GM19455 (cell line): Measurements from ENCODE around the gene ZBTB48.
A peak's percentile ranks its signal among the peaks of the same experiment; 100 is the strongest.
"Not testable (repeated sequence)": the region's sequence is repeated elsewhere in the genome, so short reads cannot be mapped to it uniquely, and the experiment has no call there.

ENCODE experiments used
- ATAC-seq: cut with Tn5 transposase; IDR thresholded peaks from one replicate; pipeline ENCODE4 v1.9.1; 2021; ENCODE audit not compliant: unreplicated experiment

Gene ZBTB48

DNA sequence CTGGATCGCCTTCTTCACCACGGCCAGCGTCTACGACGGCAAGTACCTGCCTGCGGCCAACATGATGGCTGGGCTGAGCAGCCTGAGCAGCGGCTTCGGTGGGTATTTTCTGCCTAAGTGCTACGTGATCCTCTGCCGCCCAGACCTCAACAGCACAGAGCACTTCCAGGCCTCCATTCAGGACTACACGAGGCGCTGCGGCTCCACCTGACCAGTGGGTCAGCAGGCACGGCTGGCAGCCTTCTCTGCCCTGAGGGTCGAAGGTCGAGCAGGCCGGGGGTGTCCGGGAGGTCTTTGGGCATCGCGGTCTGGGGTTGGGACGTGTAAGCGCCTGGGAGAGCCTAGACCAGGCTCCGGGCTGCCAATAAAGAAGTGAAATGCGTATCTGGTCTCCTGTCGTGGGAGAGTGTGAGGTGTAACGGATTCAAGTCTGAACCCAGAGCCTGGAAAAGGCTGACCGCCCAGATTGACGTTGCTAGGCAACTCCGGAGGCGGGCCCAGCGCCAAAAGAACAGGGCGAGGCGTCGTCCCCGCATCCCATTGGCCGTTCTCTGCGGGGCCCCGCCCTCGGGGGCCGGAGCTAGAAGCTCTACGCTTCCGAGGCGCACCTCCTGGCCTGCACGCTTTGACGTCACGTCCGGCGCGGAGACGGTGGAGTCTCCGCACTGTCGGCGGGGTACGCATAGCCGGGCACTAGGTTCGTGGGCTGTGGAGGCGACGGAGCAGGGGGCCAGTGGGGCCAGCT is at the start of gene ZBTB48:
TSS of gene ZBTB48 (plus strand) at position 621 of the 745 bp plus-strand sequence. CDS start 616 bp downstream, outside the sequence.
- peak; percentile 96 for ATAC-seq

DNA sequence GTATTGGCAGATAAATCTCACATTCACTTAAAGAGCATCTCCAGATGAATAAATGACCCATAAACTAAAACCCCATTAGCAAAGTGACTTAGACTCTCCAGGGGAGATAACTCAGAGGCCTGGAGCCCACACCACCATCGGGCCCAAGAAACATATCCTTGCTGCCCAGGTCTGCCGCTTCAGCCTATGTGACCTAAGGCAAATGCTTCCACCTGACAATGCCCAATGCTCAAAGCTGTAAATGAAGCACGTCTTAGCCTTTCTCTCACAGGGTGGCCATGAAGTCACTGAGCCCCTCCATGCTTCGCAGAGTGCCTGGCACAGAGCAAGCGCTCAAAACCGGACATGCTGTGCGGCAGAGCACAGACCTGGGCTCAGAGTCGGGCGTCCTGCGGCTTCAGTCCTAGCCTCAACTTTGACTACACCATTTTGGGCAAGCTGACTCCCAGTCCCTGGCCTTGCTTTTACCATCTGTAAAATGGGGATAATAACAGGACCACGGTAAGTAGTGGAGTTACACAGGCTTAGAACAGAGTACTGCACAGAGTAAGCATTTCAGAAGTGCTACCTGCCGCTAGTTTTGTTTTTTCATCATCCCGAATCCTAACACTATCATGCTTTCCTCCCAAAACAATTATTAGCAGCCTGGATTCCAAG is 49.2 kb upstream of the ZBTB48 start:
- no peak for ATAC-seq

DNA sequence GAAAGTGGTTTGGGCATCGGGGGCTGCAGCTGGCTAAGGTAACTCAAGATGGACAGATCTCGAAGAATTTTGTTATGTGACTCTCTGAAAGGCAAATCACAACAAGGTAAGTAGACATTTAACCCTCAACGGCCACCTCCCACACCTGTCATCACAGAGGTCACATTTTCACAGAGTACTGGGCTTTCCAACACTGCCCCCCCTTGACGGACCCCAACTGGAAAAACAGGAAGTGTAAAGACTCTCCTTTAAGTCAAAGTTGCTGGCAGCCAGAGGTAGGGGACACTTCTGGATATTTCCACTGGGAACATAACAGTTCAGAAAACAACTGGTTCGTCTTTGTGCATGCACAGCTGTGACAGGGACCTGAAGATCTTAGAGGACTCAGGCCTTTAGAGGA is 47.8 kb upstream of the ZBTB48 start:
- no peak for ATAC-seq

DNA sequence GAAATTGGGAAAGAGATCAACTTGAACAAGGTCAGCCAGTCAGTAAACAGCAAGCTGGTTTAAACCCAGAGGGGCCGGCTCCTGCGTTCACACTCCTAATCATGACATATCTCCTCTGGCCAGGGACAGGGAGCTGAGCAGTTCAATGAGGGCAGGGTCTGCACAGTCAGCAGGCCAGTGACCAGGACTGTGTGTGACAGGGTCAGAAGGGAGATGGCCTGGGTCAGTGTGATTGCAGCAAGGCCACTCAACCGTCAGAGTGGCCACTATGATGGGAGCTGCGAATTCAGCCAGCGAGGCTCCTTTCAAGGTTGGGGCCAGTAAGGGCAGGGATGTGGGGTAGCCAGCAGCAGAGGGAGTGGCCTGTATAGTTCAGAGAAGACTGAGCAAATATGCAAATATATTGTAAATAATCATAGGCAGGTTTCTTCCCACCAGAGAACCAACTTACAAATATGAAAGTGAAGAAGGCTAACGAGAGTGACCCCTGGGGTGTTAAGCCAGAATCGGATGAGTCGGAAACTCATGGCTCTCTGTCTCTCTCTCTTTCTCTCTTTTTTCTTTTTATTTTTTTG is 45.5 kb upstream of the ZBTB48 start:
- ATAC-seq = no peak

DNA sequence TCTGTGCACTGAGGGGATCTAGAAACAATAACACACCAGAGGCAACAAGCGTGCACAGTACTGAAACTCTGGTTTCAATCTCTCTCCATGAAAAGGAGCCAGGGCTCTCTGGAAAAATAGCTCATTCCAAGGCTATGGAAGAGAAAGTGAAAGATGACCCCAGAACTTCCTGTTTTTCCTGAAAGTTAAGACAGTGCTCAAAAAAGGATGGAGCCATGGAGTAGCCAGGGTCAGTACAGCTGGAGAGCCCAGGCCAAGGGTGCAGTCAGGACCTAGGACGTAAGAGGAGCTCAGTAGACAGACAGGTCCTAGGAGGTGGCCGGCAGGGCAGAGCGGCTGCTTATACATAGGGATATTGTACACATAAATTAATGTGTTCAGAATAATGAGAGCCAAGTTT is 44.6 kb upstream of the ZBTB48 start:
- no peak for ATAC-seq

DNA sequence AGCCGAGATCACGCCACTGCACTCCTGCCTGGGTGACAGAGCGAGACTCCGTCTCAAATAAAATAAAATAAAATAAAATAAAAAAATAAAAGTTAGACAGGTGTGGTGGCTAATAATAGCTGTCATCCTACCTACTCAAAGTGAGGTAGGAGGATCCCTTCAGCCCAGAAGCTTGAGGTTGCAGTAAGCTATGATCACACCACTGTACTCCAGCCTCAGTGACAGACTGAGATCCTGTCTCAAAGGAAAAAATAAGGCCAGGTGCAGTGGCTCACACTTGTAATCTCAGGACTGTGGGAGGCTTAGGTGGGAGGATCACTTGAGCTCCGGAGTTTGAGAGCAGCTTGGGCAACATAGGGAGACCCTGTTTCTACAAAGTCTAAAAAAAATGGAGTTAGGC is 43.5 kb upstream of the ZBTB48 start:
- no peak for ATAC-seq

DNA sequence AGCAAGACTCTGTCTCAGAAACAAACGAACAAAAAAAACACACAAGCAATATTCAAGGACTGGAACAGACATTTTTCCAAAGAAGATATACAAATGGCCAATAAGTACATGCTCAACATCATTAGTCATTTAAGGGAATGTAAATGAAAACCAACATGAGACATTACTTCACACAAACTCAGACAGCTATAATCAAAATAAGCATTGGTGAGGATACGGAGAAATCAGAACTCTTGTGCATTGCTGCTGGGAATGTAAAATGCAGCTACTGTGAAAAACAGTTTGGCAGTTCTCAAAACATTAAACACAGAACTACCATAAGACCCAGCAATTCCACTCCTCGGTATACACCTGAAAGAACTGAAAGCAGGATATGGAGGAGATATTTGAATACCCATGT is 40.8 kb upstream of the ZBTB48 start:
- no peak for ATAC-seq

DNA sequence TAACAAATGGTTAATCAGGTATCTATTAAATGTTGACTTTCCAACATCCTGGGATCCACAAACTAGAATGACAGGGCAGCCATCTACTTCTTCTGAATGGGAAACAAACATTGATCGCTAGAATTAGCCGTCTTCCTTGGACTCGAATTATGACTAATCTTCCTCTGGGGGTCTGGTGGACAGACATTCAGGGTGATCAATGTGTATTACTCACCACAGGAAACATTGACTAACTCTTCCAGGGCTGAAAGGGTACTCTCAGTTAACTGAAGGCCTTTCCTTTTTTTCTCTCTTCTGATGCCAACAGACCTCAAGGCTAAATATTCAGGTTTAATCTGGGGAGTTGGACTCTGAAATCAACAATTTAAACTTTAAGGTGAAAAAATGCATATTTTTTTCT is 35.0 kb upstream of the ZBTB48 start:
- no peak for ATAC-seq

DNA sequence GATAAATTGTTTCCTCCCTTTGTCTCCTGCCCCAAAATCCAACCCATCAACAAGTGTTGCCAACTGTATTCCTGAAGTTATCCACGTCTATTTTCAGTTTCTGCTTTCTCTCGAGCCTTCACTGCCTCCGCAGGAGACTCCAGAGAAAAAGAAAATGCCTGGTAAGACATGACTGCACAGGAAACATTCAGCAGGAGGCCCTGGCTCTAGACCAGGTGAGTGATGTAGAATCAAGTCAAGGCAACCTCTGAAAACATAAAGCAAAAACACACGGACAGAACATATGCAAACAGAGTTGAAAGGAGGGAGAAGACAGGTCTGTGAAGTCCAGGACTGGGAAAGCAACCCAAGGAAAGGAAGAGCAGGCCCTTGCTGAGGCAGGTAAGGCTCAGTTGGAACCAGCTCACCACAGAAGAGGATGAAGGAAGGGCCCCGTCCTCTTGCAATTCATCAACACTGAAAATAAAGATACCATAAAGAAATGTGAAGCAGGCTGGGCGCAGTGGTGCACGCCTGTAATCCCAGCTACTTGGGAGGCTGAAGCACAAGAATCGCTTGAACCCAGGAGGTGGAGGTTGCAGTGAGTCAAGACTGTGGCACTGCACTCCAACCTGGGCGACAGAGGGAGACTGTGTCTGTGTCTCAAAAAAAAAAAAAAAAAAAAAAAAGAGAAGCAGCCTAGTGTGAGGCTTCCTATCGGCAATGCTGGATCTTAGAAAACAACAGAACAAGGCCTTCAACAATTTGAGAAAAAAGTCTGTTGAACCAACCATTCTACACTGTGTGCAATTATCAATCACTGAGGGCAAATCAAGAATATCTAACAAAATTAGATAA is 34.3 kb upstream of the ZBTB48 start:
- ATAC-seq = no peak

DNA sequence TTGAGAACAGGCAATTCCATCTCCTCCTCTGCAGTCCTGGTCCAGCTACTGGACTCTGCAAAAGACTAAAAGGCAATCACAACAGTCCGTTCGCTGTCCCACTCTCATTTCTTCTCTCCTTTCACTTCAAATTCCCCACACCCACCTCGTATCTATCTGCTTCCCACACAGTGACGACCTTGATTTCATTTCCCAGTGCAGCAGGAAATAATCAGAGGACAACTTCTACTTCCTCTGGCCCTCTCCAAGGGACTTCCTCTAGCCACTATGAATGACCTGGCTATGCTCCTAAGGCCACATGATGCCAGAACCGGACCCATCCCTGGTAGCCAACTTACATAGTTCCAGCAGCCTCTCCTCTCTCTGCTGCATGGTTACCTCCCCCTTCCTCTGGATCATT is 33.5 kb upstream of the ZBTB48 start:
- ATAC-seq = no peak

DNA sequence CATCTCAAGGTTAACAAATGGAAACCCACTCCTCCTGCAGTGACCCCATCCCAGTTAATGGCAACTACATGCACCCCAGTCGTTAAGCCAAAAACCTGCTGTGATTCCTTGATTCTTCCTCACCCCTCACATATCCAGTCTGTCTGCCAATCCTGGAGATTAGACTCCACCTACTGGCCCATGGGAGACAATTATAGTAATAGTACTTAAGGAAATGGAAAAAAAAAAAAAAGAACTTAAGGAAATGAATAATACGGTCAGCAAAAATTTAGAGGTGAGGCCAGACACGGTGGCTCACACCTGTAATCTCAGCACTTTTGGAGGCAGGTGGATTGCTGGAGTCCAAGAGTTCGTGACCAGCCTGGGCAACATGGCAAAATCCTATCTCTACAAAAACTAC is 32.5 kb upstream of the ZBTB48 start:
- no peak for ATAC-seq

DNA sequence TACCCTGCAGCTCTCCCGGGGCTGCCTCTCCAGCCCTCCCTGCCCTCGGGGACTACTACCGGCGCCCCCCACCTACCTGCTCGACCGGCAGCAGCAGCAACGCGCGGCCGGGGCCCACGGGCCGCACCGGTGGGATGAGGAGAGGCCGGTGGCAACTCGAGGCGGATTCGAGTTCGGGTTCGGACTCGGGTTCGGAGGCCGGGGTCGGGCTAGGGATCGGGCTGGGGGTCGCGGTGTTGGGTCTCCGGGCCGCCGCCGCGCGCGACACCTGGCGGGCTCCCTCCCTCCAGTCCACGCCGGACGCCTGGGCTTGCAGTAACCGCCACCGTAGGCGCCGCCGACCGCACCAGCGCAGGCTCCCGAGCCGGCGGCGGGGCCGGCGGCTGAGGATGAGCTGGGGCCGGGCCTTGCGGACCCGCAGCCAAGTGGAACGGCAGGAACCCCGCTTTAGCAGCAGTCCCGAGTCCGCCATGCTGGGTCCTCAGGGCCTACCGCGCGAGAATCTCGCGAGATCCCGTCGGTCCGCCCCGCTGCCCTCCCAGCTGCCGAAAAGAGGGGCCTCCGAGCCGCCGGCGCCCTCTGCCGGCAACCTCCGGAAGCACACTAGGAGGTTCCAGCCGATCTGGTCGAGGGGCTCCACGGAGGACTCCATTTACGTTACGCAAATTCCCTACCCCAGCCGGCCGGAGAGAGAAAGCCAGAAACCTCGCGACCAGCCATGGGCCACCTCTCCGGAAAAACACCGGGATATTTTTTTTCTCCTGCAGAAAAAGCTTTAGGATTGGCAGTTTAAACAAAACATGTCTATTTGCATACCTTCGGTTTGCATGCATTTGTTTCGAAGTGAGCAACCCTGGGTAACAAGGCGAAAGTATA is 25.5 kb upstream of the ZBTB48 start, which contains the start of gene NOL9:
TSS of gene NOL9 (minus strand) at position 483 of the 876 bp plus-strand sequence. CDS start at position 472, 11 bp downstream.
- peak; percentile 90 for ATAC-seq

DNA sequence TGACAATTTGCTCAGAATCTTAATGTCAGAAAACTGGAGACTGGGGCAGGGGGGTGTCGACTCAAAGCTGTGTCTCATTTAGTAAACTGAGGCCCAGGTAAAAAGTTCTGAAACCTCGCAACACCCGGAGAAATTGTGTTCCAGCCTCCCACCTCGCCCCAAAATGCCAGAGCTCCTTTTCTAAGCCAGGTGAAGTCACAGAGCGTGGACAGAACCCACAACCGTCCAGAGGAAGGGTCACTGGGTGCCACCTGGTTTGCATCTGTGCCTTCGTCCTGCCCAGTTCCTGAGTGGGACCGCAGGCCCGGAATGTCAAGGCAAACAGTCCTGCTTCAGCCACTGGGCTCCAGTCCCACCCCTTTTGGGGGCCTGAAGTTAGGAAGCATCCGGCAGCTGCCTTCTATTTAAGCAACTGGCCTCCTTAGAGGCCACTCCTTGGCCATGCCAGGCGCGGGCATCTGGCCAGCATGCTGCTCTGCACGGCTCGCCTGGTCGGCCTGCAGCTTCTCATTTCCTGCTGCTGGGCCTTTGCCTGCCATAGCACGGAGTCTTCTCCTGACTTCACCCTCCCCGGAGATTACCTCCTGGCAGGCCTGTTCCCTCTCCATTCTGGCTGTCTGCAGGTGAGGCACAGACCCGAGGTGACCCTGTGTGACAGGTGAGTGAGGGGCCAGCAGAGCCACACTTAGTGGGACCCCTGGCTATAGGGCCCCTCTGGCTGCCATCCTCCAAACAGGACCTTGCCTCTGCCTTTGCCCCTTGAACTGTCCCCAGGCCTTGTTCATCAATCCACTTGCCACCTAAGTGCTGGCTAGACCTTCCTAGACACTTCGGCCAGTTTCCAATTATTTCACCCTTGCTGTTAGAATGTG is 24.7 kb upstream of the ZBTB48 start, which contains the start of gene TAS1R1:
TSS of gene TAS1R1 (plus strand) at position 401 of the 872 bp plus-strand sequence. CDS start at position 468, 67 bp downstream.
- no peak for ATAC-seq

DNA sequence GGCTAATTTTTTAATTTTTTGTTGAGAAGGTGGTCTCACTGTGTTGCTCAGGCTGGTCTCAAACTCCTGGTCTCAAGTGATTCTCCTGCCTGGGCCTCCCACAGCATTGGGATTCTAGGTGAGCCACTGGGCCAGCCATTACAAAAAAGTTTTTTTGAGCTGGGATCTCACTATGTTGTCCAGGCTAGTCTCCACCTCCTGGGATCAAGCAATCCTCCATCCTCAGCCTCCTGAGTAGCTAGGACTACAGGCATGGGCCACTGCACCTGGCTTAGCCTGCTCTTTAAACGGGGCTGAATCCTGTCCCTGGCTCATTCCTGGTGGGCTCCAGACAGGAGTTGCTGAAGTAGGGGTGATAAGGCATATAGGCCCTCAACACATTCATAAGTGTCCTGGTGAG is 22.2 kb upstream of the ZBTB48 start:
- ATAC-seq = no peak

DNA sequence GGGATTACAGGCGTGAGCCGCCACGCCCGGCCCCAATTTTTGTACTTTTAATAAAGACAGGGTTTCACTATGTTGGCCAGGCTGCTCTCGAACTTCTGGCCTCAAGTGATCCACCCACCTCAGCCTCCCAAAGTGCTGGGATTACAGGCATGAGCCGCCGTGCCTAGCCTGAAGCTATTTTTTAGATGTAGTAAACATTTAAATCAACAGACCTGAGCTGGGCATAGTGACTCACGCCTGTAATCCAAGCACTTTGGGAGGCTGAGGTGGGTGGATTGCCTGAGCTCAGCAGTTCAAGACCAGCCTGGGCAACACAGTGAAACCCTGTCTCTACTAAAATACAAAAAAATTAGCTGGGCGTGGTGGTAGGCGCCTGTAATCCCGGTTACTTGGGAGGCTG is 20.6 kb upstream of the ZBTB48 start:
- not testable (repeated sequence) for ATAC-seq

DNA sequence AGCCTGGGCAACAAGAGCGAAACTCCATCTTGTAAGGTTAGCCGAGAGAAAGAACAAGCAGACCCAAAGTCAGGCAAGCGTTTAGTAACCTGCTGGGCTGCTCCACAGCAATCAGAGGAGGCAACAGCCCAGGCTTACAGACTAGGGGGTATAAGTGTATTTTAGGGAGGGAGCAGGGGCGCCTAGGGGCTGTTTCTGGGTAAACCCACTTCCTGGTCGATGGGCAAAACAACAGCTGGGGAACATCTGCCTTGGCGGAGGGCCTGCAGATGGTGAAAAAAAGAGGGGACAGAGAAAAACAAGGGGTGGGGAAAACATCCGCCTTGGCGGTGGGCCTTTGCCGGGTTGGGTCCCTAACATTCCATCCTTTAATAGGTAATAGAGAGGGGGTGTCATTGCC is 19.5 kb upstream of the ZBTB48 start:
- no peak for ATAC-seq

DNA sequence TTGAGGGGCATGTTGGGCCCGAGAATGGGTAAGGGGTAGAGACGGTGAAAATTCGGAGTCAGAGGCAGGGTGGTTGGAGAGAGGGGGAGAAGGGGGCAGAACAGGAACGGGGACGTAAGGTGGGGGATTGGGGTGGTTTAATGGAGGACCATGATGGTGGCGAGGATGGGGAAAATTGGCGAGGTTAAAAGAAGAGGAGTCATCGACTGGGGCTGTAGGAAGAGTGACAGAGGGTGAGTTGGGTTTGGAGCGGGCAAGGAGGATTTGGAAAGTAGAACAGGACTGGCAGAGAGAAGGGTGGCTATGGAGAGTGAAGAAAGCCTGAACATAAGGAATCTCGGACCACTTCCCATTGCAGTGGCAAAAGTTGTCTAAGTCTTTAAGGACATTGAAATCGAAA is 10.8 kb upstream of the ZBTB48 start:
- no peak for ATAC-seq

DNA sequence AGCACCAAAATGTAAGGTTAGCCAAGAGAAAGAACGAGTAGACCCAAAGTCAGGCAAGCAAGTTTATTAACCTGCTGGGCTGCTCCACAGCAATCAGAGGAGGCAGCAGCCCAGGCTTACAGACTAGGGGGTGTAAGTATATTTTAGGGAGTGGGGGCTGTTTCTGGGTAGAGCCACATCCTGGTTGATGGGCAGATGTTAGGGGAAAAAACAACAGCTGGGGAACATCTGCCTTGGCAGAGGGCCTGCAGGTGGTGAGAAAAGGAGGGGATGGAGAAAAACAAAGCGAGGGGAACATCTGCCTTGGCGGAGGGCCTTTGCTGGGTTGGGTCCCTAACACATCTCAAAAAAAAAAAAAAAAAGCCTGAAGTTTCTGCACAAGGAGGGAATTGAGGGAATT is 9.7 kb upstream of the ZBTB48 start:
- ATAC-seq = no peak

DNA sequence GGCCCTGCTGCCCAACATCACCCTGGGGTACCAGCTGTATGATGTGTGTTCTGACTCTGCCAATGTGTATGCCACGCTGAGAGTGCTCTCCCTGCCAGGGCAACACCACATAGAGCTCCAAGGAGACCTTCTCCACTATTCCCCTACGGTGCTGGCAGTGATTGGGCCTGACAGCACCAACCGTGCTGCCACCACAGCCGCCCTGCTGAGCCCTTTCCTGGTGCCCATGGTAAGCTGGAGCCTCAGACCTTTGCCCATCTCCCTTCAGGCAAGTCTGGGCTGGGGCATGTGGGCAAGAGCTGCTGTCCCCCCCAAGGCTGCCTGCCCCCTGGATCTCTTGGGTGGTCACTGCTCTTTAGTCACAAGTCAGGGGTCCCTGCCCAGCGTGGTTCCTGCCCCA is 8.8 kb upstream of the ZBTB48 start:
- ATAC-seq = no peak
